C4-2B (cell line): ENCODE measurements around the gene PACSIN2.

Source experiments
- ZFX ChIP-seq: fragments of 450-650 bp; IDR thresholded peaks from 2 replicates; pipeline ENCODE4 v1.6.1; 2017
- TF ChIP-seq, protein P1 (sequence below): fragments of 450-650 bp; conservative IDR thresholded peaks from 2 replicates; pipeline ENCODE4 v1.5.1; 2017; ENCODE audit warnings: mild to moderate bottlenecking

DNA sequence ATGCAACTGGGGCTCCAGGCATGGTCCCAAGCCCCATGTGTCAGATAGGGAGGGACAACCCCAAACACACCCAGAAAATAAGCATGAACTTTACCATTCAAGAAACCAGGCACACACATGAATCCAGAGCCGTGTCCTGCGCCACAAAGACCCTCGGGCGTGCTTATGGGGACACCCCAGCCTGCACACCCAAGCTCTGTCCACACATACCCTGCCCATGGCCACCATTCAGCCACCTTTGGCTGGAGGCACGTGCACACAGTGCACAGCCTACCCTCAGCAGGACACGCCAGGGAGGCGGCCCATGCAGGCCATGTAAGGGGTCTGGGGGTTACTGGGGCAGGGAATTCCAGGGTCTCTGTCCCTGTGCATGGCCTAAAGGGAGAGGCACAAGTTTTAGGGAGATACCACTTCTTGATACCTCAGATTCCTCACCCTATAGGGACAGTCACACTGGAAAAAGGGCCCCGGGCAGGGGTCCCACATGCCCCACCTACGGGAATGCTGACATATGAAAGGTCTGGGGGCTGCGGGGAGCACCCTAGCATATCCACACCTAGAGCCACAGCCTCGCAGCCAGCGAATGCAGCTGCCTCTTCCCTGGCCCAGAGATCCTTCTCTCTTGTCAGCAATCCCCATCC lies 20.6 kb downstream of the PACSIN2 start:
- TF ChIP-seq, protein P1, sequence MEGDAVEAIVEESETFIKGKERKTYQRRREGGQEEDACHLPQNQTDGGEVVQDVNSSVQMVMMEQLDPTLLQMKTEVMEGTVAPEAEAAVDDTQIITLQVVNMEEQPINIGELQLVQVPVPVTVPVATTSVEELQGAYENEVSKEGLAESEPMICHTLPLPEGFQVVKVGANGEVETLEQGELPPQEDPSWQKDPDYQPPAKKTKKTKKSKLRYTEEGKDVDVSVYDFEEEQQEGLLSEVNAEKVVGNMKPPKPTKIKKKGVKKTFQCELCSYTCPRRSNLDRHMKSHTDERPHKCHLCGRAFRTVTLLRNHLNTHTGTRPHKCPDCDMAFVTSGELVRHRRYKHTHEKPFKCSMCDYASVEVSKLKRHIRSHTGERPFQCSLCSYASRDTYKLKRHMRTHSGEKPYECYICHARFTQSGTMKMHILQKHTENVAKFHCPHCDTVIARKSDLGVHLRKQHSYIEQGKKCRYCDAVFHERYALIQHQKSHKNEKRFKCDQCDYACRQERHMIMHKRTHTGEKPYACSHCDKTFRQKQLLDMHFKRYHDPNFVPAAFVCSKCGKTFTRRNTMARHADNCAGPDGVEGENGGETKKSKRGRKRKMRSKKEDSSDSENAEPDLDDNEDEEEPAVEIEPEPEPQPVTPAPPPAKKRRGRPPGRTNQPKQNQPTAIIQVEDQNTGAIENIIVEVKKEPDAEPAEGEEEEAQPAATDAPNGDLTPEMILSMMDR: no peak
- TF ChIP-seq ZFX: no peak
